Cardiac fibroblast (primary cell): Measurements from ENCODE around the gene NPY.

Source experiments
- DNase-seq, 2 donors: peaks; one replicate each; pipeline versions ENCODE4 v3.0.0 to v3.0.0-alpha.2; 2010; ENCODE audit warnings: low read depth in 2 of 2
- H3K4me3 ChIP-seq, 2 donors: replicated peaks in 1 of 2; 1 replicate in 1 of 2; 2 replicates in 1 of 2; pipeline ENCODE4 v1.5.1; 2011; ENCODE audit warnings: low read depth in 2 of 2, low read length in 2 of 2, mild to moderate bottlenecking in 2 of 2, moderate library complexity in 1 of 2
- CTCF ChIP-seq: IDR thresholded peaks from one replicate; pipeline ENCODE4 v1.5.1; 2011; ENCODE audit warnings: low read depth, mild to moderate bottlenecking, low read length, inconsistent platforms

Gene NPY

DNA sequence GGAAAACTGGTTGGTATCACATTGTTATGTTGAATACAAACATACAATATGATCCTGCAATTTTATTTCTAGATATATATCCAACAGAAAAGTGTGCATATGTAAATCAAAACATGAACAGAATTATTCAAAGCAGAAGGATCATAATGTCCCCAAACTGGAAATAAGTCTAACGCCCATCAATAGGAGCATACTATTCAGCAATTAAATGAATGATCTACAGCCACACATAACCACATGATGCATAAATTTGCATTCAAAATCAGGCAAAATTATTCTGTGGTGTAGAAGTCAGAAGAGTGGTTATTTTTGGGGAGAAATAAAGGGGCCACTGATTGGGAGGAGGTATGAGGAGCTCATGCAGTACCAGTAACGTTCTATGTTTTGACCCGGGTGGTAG lies 28.6 kb downstream of the NPY start:
- DNase-seq: no peak
- TF ChIP-seq CTCF: no peak

DNA sequence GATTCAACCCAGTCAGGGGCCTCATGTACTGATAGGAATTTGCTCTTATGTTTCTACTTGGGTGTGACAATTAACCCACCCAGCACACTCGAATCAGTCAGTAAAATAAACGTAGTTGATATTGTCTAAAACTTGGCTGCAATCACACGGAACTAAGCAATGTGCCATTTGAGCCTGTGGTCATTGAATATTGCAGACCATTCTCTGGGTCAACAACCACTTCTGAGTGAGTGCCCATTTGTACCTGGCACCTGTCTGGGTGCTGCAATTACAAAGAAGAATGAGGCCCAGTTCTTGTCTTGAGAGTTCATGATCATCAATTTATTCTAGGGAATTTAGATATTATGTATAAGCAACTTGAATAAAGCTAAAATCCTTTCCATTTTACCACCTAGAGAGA lies 29.8 kb downstream of the NPY start:
- H3K4me3 ChIP-seq: no peak overlapping the region
- DNase-seq: no peak
- TF ChIP-seq CTCF: no peak

More for the DNA sequence above, 28.6 kb downstream of the NPY start:
- H3K4me3 ChIP-seq: no peak overlapping the region

DNA sequence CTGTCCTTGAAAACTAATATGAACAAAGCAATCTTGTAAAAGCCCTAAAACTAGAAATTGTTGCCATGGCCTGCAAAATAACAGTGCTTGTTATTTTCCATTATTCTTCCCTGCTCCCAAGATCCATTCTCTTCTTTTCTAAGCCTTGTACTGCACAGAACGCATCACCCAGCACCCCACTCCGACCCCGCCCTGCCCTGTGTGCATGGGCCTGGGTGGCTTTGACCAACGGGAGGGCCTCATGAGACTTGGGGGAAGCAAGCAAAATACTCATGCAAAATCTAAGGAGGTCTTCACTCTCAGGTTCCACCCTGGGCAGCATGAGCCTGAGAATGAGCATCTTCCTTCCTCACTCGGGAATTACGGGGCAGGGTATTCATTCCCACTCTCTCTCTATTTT lies 32.4 kb downstream of the NPY start:
- TF ChIP-seq CTCF: no peak
- DNase-seq: no peak

DNA sequence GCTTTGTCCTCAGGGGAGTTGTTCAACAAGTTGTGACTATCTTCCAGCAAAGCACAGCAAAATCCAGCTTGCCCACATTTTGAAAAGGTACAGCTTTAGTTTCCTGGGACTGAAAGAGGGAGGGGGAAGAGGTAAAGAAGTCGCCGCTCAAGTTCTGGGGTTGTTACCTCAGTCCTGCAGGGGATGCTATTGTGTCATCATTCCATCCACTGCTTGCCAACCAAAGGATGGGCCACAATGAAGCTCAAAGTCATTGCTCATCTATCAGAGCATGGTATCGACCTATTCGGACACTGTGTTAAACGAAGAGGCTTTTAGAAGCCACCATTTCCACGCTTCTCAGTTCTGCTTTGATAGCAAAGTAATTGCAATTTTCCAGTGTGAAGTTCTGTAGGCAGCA lies 34.3 kb downstream of the NPY start:
- H3K4me3 ChIP-seq: no peak overlapping the region
- peak in 1 of 2 donors; percentile 4 for DNase-seq
- peak; percentile 8 for TF ChIP-seq CTCF

More for the DNA sequence above, 32.4 kb downstream of the NPY start:
- no peak overlapping the region for H3K4me3 ChIP-seq

- no peak for TF ChIP-seq CTCF
- no peak for DNase-seq
Observed at GRCh38 chr7:24319209-24319608, 35.2 kb downstream of the NPY start.

DNA sequence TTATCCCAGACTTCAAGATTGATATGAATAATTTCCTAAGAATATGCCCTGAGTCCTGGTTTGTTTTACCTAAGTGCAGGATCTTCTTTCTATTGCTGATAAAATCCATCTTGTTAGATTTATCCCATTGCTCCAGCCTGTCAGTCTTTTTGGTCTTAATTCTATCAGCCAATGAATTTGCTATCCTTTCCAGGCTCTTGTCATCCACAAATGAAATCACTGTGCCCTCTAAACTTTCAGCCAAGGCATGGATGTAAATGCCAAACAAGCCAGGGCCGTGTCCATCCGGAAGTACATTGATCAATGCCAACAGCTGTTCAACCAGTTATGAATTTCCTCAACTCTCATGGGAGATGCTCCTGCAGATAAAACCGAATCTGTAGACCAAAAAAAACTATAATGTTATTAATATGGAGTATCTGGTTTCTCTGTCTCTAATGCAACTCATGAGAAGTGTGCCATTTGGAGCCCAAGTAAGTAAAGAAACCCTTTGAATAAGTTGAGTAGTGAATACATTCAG lies 40.0 kb downstream of the NPY start:
- no peak for DNase-seq
- no peak for TF ChIP-seq CTCF
- no peak overlapping the region for H3K4me3 ChIP-seq

More at GRCh38 chr7:24319209-24319608, 35.2 kb downstream of the NPY start:
- H3K4me3 ChIP-seq: no peak overlapping the region

DNA sequence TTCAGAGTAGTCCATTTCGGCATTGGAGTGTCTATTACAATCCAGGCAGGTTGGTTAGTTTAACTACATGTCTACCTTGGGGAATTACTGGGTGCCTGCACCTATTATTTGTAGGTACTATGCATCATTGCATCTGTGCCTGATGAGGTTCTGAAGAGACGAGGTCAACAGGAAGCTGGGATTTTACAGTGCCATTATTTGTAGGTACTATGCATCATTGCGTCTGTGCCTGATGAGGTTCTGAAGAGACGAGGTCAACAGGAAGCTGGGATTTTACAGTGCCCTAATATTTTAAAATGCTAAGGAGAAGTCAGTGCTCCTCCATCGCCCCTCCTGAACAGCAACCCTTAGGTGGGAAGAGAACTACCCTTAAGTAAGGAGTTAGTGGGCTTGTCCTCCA lies 41.7 kb downstream of the NPY start:
- TF ChIP-seq CTCF: no peak
- no peak for DNase-seq
- no peak overlapping the region for H3K4me3 ChIP-seq
